Measurements from ENCODE around the gene PRDM5. TPM values are rescaled to one million over a fixed set of nuclear protein-coding genes. Genes with fewer than 3 reads are reported as not detected.

PRDM5 gene
- total and polyA plus RNA-seq, 7 donors, result 0.56 to 3.4 (median 2.2) TPM

- H3K4me1 ChIP-seq, result no peaks in the 10 kb centered on the region
- H3K36me3 ChIP-seq (ENCODE audit: insufficient read depth in 1 of 2, low read depth in 1 of 2), result no peaks in the 10 kb centered on the region
- no peak overlapping the region for H3K27ac ChIP-seq
- H3K27me3 ChIP-seq (ENCODE audit: insufficient read depth in 3 of 3, low read length in 2 of 3), result no peaks in the 10 kb centered on the region
- H3K9me3 ChIP-seq, result no peaks in the 10 kb centered on the region
- intact Hi-C loops (cut with DNase I), result no loop called here
- no peak for TF ChIP-seq CTCF (IDR thresholded peaks at IDR 0.05)
- DNase-seq (no peak), ATAC-seq (no peak)
- H3K4me3 ChIP-seq, result no peak overlapping the region
- 94 to 99% (median 95%) methylated on average over 2 of the region's 2 CpGs for WGBS, 3 donors
Measured at GRCh38 chr4:120895554-120895953, 27.0 kb downstream of the PRDM5 start.

GRCh38 chr4:120893314-120893713 is 29.2 kb downstream of the PRDM5 start:
- DNase-seq, result no peak
- 96 to 99% (median 98%) methylated on average over 2 of the region's 2 CpGs for WGBS, 3 donors
- no peak overlapping the region for H3K4me3 ChIP-seq
- no peak for TF ChIP-seq CTCF (IDR thresholded peaks at IDR 0.05)
- no peaks in the 10 kb centered on the region for H3K4me1 ChIP-seq
- no peak for ATAC-seq
- no peak overlapping the region for H3K27ac ChIP-seq
- H3K36me3 ChIP-seq (ENCODE audit: insufficient read depth in 1 of 2, low read depth in 1 of 2), result no peaks in the 10 kb centered on the region
- H3K9me3 ChIP-seq, result peaks cover 6% of the 10 kb centered on the region
- intact Hi-C loops (cut with DNase I), result no loop called here
- H3K27me3 ChIP-seq (ENCODE audit: insufficient read depth in 3 of 3, low read length in 2 of 3), result no peaks in the 10 kb centered on the region

GRCh38 chr4:120886191-120886590 is 36.3 kb downstream of the PRDM5 start:
- peaks cover 6% of the 10 kb centered on the region for H3K9me3 ChIP-seq
- no peak for TF ChIP-seq CTCF (IDR thresholded peaks at IDR 0.05)
- ATAC-seq (no peak), DNase-seq (no peak)
- no peaks in the 10 kb centered on the region for H3K27me3 ChIP-seq (ENCODE audit: insufficient read depth in 3 of 3, low read length in 2 of 3)
- no peak overlapping the region for H3K4me3 ChIP-seq
- H3K27ac ChIP-seq, result no peak overlapping the region
- intact Hi-C loops (cut with DNase I), result no loop called here
- H3K36me3 ChIP-seq (ENCODE audit: insufficient read depth in 1 of 2, low read depth in 1 of 2), result no peaks in the 10 kb centered on the region
- H3K4me1 ChIP-seq, result no peaks in the 10 kb centered on the region

GRCh38 chr4:120881846-120882245 is 40.7 kb downstream of the PRDM5 start:
- peaks cover 9% of the 10 kb centered on the region for H3K9me3 ChIP-seq
- ATAC-seq (no peak), DNase-seq (no peak)
- no peak overlapping the region for H3K4me3 ChIP-seq
- no peaks in the 10 kb centered on the region for H3K4me1 ChIP-seq
- H3K27me3 ChIP-seq (ENCODE audit: insufficient read depth in 3 of 3, low read length in 2 of 3), result no peaks in the 10 kb centered on the region
- intact Hi-C loops (cut with DNase I), result no loop called here
- TF ChIP-seq CTCF (IDR thresholded peaks at IDR 0.05), result no peak
- no peaks in the 10 kb centered on the region for H3K36me3 ChIP-seq (ENCODE audit: insufficient read depth in 1 of 2, low read depth in 1 of 2)
- 97 to 98% (median 97%) methylated on average over 4 of the region's 4 CpGs for WGBS, 3 donors
- H3K27ac ChIP-seq, result no peak overlapping the region

GRCh38 chr4:120881351-120881750 is 41.2 kb downstream of the PRDM5 start:
- no peaks in the 10 kb centered on the region for H3K36me3 ChIP-seq (ENCODE audit: insufficient read depth in 1 of 2, low read depth in 1 of 2)
- WGBS, 3 donors, result 87 to 92% (median 89%) methylated on average over 2 of the region's 2 CpGs
- ATAC-seq (no peak), DNase-seq (no peak)
- no peaks in the 10 kb centered on the region for H3K27me3 ChIP-seq (ENCODE audit: insufficient read depth in 3 of 3, low read length in 2 of 3)
- peaks cover 9% of the 10 kb centered on the region for H3K9me3 ChIP-seq
- H3K4me1 ChIP-seq, result no peaks in the 10 kb centered on the region
- TF ChIP-seq CTCF (IDR thresholded peaks at IDR 0.05), result no peak
- H3K27ac ChIP-seq, result no peak overlapping the region
- intact Hi-C loops (cut with DNase I), result no loop called here
- H3K4me3 ChIP-seq, result no peak overlapping the region
